Esophagus squamous epithelium (tissue), 5 donors: ENCODE data around the gene GUCY2F. TPM values are rescaled to one million over a fixed set of nuclear protein-coding genes. Genes with fewer than 3 reads are reported as not detected.

Source experiments
- DNase-seq: peaks from one replicate; lab custom pipeline; 2025; lab: John Stamatoyannopoulos, UW
- H3K27ac ChIP-seq, 4 donors: fragments of 200-600 bp; sonication (generic); one replicate each; pipeline ENCODE4 v1.5.1; 2016 to 2019; ENCODE audit warnings: mild to moderate bottlenecking in 1 of 4
- H3K27me3 ChIP-seq, 4 donors: fragments of 200-600 bp; sonication (generic); 1 replicate in 3 of 4; 2 replicates in 1 of 4; pipeline versions ENCODE4 v1.5.1 to v1.6.0; 2017 to 2021; ENCODE audit warnings: antibody characterized with exemption in 1 of 4
- H3K36me3 ChIP-seq, 3 donors: fragments of 200-600 bp; sonication (generic); one replicate each; pipeline ENCODE4 v1.5.1; 2016 to 2019
- H3K4me1 ChIP-seq, 3 donors: fragments of 200-600 bp; sonication (generic); one replicate each; pipeline ENCODE4 v1.5.1; 2017 to 2019
- H3K4me3 ChIP-seq, 4 donors: fragments of 200-600 bp; sonication (generic); 1 replicate in 3 of 4; 2 replicates in 1 of 4; pipeline ENCODE4 v1.5.1; 2016 to 2019; ENCODE audit warnings: mild to moderate bottlenecking in 2 of 4, moderate library complexity in 1 of 4
- H3K9me3 ChIP-seq, 3 donors: fragments of 200-600 bp; sonication (generic); one replicate each; pipeline ENCODE4 v1.5.1; 2016 to 2019
- CTCF ChIP-seq, 6 experiments: fragments of 450-650 bp in 4 of 6; fragments of 200-600 bp in 2 of 6; sonication (generic) in 2 of 6; IDR thresholded peaks; one replicate each; pipeline ENCODE4 v1.5.1; 2016 to 2019; ENCODE audit warnings: antibody characterized with exemption in 6 of 6, mild to moderate bottlenecking in 4 of 6, moderate library complexity in 4 of 6
- POLR2A ChIP-seq, 4 donors: fragments of 450-650 bp; IDR thresholded peaks; one replicate each; pipeline ENCODE4 v1.6.1; 2017; ENCODE audit warnings: antibody characterized with exemption in 4 of 4, mild to moderate bottlenecking in 4 of 4, moderate library complexity in 3 of 4
- WGBS, 2 donors: methylation state at CpG; one replicate each; pipeline ENCODE4 v1.1.5; 2018; 5-methylcytosine and 5-hydroxymethylcytosine counted together
- intact Hi-C: fragments of 100-400 bp; cut with DNase I; formaldehyde crosslinking; loops from one replicate; pipeline ENCODE4 v1.15.0; 2022
- total RNA-seq, 4 donors: library from RNA; depleted of rRNA; stranded (reverse); fragments of >200 nt; gene quantifications; one replicate each; pipeline ENCODE4 v1.1.0, GENCODE V29; 2016
- donor health status: DM: yes; HTN: yes; CAD: no.

GUCY2F gene
- total RNA-seq, 4 donors from 2014 or later: not detected

GRCh38 chrX:109399831-109400230 is 82.1 kb downstream of the GUCY2F start:
- Histone ChIP-seq H3K27me3 (peaks cover 0 to 2% (median 0%) of the 10 kb centered on the region in 4 donors), H3K27ac (no peak overlapping the region), H3K9me3 (no peaks in the 10 kb centered on the region), H3K36me3 (no peaks in the 10 kb centered on the region), H3K4me3 (no peak overlapping the region), H3K4me1 (no peaks in the 10 kb centered on the region)
- TF ChIP-seq CTCF (IDR thresholded peaks at IDR 0.05) (no peak), POLR2A (IDR thresholded peaks at IDR 0.05) (no peak)
- intact Hi-C loops: no loop called here
- no peak for DNase-seq
- 36 to 70% methylated on average over 3 of the region's 3 CpGs for WGBS, 2 donors

GRCh38 chrX:109398833-109399232 is 83.1 kb downstream of the GUCY2F start:
- Histone ChIP-seq H3K4me1 (no peaks in the 10 kb centered on the region), H3K36me3 (no peaks in the 10 kb centered on the region), H3K27ac (no peak overlapping the region), H3K27me3 (peaks cover 0 to 2% (median 0%) of the 10 kb centered on the region in 4 donors), H3K4me3 (no peak overlapping the region), H3K9me3 (no peaks in the 10 kb centered on the region)
- WGBS, 2 donors: 60 to 67% methylated on average over 1 to 2 of the region's 2 CpGs
- intact Hi-C loops: no loop called here
- TF ChIP-seq POLR2A (IDR thresholded peaks at IDR 0.05): no peak
- no peak for TF ChIP-seq CTCF (IDR thresholded peaks at IDR 0.05)
- DNase-seq: no peak

GRCh38 chrX:109398061-109398460 is 83.8 kb downstream of the GUCY2F start:
- H3K9me3 ChIP-seq: no peaks in the 10 kb centered on the region
- no peaks in the 10 kb centered on the region for H3K36me3 ChIP-seq
- WGBS, 2 donors: 71 to 90% methylated on average over 1 of the region's 1 CpG
- H3K4me1 ChIP-seq: no peaks in the 10 kb centered on the region
- TF ChIP-seq POLR2A (IDR thresholded peaks at IDR 0.05) (no peak), CTCF (IDR thresholded peaks at IDR 0.05) (no peak)
- intact Hi-C loops: no loop called here
- H3K27me3 ChIP-seq: peaks cover 0 to 2% (median 0%) of the 10 kb centered on the region in 4 donors
- no peak overlapping the region for H3K4me3 ChIP-seq
- no peak overlapping the region for H3K27ac ChIP-seq
- DNase-seq: no peak

- H3K4me1 ChIP-seq: no peaks in the 10 kb centered on the region
- intact Hi-C loops: no loop called here
- peaks cover 0 to 2% (median 0%) of the 10 kb centered on the region in 4 donors for H3K27me3 ChIP-seq
- no peak overlapping the region for H3K4me3 ChIP-seq
- no peak for DNase-seq
- no peaks in the 10 kb centered on the region for H3K36me3 ChIP-seq
- WGBS, 2 donors: 14% methylated on average over 1 of the region's 1 CpG; no CpG with 5 or more reads in 1 of the 2 donors
- TF ChIP-seq POLR2A (IDR thresholded peaks at IDR 0.05) (no peak), CTCF (IDR thresholded peaks at IDR 0.05) (peak in 1 of 6 experiments; percentile 4)
- H3K27ac ChIP-seq: no peak overlapping the region
- no peaks in the 10 kb centered on the region for H3K9me3 ChIP-seq
Measured at GRCh38 chrX:109393859-109394258, 88.0 kb downstream of the GUCY2F start.

GRCh38 chrX:109392895-109393294 is 89.0 kb downstream of the GUCY2F start:
- H3K27me3 ChIP-seq: peaks cover 0 to 2% (median 0%) of the 10 kb centered on the region in 4 donors
- no peaks in the 10 kb centered on the region for H3K9me3 ChIP-seq
- no peak overlapping the region for H3K4me3 ChIP-seq
- H3K36me3 ChIP-seq: no peaks in the 10 kb centered on the region
- 79 to 93% methylated on average over 4 to 5 of the region's 5 CpGs for WGBS, 2 donors
- intact Hi-C loops: no loop called here
- no peak overlapping the region for H3K27ac ChIP-seq
- no peaks in the 10 kb centered on the region for H3K4me1 ChIP-seq
- TF ChIP-seq CTCF (IDR thresholded peaks at IDR 0.05) (no peak), POLR2A (IDR thresholded peaks at IDR 0.05) (no peak)
- no peak for DNase-seq
